ENCODE measurements around the gene MATN4. TPM values are rescaled to one million over a fixed set of nuclear protein-coding genes. Genes with fewer than 3 reads are reported as not detected.

The MATN4 gene
- total RNA-seq, 2 donors from 2014 or later: 0.20 to 0.46 TPM

- no peak overlapping the region for H3K27ac Mint-ChIP-seq
- Histone ChIP-seq H3K27me3 (ENCODE audit: control insufficient read depth, insufficient read depth, low read length, poor library complexity, severe bottlenecking) (no peaks in the 10 kb centered on the region), H3K27ac (ENCODE audit: low read depth, low read length) (no peak overlapping the region), H3K36me3 (ENCODE audit: control insufficient read depth, insufficient read depth, low read length) (peaks cover 78% of the 10 kb centered on the region), H3K4me3 (ENCODE audit: low read length) (no peak overlapping the region), H3K9ac (ENCODE audit: extremely low read depth, low read length, poor library complexity, severe bottlenecking) (no peak overlapping the region), H3K4me1 (ENCODE audit: control insufficient read depth, insufficient read depth, low read length) (no peaks in the 10 kb centered on the region), H3K9me3 (ENCODE audit: control insufficient read depth, low read length) (no peaks in the 10 kb centered on the region)
- WGBS, 2 experiments (ENCODE audit: insufficient coverage in 1 of 2, insufficient read length in 1 of 2): 82 to 93% methylated on average over 1 to 7 of the region's 7 CpGs
- no peak for DNase-seq
- peaks cover 55% of the 10 kb centered on the region for H3K36me3 Mint-ChIP-seq (ENCODE audit: low read depth)
- no peak overlapping the region for H3K4me3 Mint-ChIP-seq
- peaks cover 3% of the 10 kb centered on the region for H3K4me1 Mint-ChIP-seq
- no peaks in the 10 kb centered on the region for H3K9me3 Mint-ChIP-seq
- peak; percentile 41 for TF ChIP-seq CTCF (conservative IDR thresholded peaks at IDR 0.05)
- H3K27me3 Mint-ChIP-seq (ENCODE audit: insufficient read depth): no peaks in the 10 kb centered on the region
Measured at GRCh38 chr20:45329497-45330319, 21.6 kb upstream of the MATN4 start.

- Histone ChIP-seq H3K27me3 (ENCODE audit: control insufficient read depth, insufficient read depth, low read length, poor library complexity, severe bottlenecking) (no peaks in the 10 kb centered on the region), H3K4me3 (ENCODE audit: low read length) (no peak overlapping the region), H3K36me3 (ENCODE audit: control insufficient read depth, insufficient read depth, low read length) (peaks cover 73% of the 10 kb centered on the region), H3K4me1 (ENCODE audit: control insufficient read depth, insufficient read depth, low read length) (no peaks in the 10 kb centered on the region), H3K9me3 (ENCODE audit: control insufficient read depth, low read length) (no peaks in the 10 kb centered on the region), H3K9ac (ENCODE audit: extremely low read depth, low read length, poor library complexity, severe bottlenecking) (no peak overlapping the region), H3K27ac (ENCODE audit: low read depth, low read length) (no peak overlapping the region)
- TF ChIP-seq CTCF (conservative IDR thresholded peaks at IDR 0.05): no peak
- DNase-seq: no peak
- peaks cover 52% of the 10 kb centered on the region for H3K36me3 Mint-ChIP-seq (ENCODE audit: low read depth)
- H3K27ac Mint-ChIP-seq: no peak overlapping the region
- peaks cover 3% of the 10 kb centered on the region for H3K4me1 Mint-ChIP-seq
- 87 to 93% methylated on average over 4 of the region's 4 CpGs for WGBS, 2 experiments (ENCODE audit: insufficient coverage in 1 of 2, insufficient read length in 1 of 2)
- H3K4me3 Mint-ChIP-seq: no peak overlapping the region
- H3K9me3 Mint-ChIP-seq: no peaks in the 10 kb centered on the region
- no peaks in the 10 kb centered on the region for H3K27me3 Mint-ChIP-seq (ENCODE audit: insufficient read depth)
Measured at GRCh38 chr20:45328451-45328850, 20.4 kb upstream of the MATN4 start.

- no peak for DNase-seq
- H3K4me1 Mint-ChIP-seq: peaks cover 9% of the 10 kb centered on the region
- WGBS, 2 experiments (ENCODE audit: insufficient coverage in 1 of 2, insufficient read length in 1 of 2): 81 to 93% methylated on average over 2 to 6 of the region's 6 CpGs
Measured at GRCh38 chr20:45325371-45325770, 17.3 kb upstream of the MATN4 start.

More at GRCh38 chr20:45325371-45325770, 17.3 kb upstream of the MATN4 start:
- no peak overlapping the region for H3K27ac Mint-ChIP-seq
- peak overlapping the region; percentile 32 for H3K27ac ChIP-seq (ENCODE audit: low read depth, low read length)
- no peak overlapping the region for H3K4me3 ChIP-seq (ENCODE audit: low read length)
- H3K4me3 Mint-ChIP-seq: no peak overlapping the region
- no peaks in the 10 kb centered on the region for H3K9me3 ChIP-seq (ENCODE audit: control insufficient read depth, low read length)
- H3K9me3 Mint-ChIP-seq: no peaks in the 10 kb centered on the region
- no peaks in the 10 kb centered on the region for H3K27me3 Mint-ChIP-seq (ENCODE audit: insufficient read depth)
- peaks cover 34% of the 10 kb centered on the region for H3K36me3 Mint-ChIP-seq (ENCODE audit: low read depth)
- no peak overlapping the region for H3K9ac ChIP-seq (ENCODE audit: extremely low read depth, low read length, poor library complexity, severe bottlenecking)
- no peaks in the 10 kb centered on the region for H3K27me3 ChIP-seq (ENCODE audit: control insufficient read depth, insufficient read depth, low read length, poor library complexity, severe bottlenecking)
- H3K4me1 ChIP-seq (ENCODE audit: control insufficient read depth, insufficient read depth, low read length): no peaks in the 10 kb centered on the region
- TF ChIP-seq CTCF (conservative IDR thresholded peaks at IDR 0.05): no peak
- peaks cover 48% of the 10 kb centered on the region for H3K36me3 ChIP-seq (ENCODE audit: control insufficient read depth, insufficient read depth, low read length)

Data from endodermal cell (in vitro differentiated cells).